GM19328 (cell line): ENCODE results near the gene RAI2.

Experiments used
- ATAC-seq: cut with Tn5 transposase; IDR thresholded peaks from one replicate; pipeline ENCODE4 v1.9.1; 2021; ENCODE audit warnings: mild to moderate bottlenecking, moderate library complexity; ENCODE audit not compliant: unreplicated experiment

RAI2 gene

GRCh38 chrX:17860811-17861488 is at the start of gene RAI2:
Gene RAI2, minus strand, starts transcription at chrX:17861298. Its CDS starts 59,288 bp downstream, at chrX:17802010.
- ATAC-seq, result no peak

DNA sequence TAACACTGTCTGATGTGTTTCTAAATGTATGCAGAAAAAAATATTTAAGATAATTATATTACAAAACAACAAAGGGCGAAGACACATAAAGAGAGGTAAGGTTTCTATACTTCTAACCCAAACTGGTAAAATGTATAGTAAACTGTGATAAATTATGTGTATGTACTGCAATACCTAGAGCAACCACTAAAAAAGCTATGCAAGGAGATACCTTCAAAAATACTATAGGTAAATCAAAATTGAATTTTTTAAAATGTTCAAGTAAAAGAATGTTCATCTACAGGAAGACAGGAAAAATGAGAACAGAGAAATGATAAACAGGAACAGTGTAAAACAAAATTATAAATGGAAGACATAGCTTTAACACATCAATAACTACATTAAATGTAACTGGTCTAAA is 27.3 kb upstream of the RAI2 start:
- ATAC-seq, result no peak

- no peak for ATAC-seq
Observed at GRCh38 chrX:17882680-17883079, 21.6 kb upstream of the RAI2 start.

DNA sequence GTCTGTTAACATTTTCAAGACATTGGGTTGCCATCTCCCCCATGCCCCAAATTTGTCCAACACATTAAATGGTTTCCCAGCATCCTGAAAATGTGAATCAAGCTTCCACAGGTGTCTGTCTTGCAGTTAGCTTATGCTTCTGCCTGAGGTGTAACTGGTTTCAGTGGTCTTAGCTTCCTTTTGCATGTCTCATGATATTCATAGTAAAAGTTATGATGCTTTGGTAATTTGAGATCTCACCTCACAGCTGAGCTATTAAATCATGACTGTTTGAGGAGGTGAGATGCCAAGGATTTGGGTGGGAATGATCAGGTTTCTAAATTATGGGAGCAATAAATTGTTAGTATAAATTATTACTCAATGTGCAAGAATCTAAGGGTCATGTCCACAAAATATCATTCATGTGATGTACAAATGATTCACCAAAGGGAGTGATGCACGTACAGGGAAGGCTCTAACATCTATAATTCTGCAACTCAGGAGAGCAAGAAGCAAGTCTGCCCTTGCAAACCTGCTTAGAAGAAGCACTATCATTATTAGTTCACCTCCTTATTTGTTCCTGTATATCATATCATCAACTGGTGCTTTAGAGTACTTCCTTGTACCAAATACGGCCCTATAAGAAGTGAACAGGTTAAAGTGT is 17.1 kb upstream of the RAI2 start:
- no peak for ATAC-seq

DNA sequence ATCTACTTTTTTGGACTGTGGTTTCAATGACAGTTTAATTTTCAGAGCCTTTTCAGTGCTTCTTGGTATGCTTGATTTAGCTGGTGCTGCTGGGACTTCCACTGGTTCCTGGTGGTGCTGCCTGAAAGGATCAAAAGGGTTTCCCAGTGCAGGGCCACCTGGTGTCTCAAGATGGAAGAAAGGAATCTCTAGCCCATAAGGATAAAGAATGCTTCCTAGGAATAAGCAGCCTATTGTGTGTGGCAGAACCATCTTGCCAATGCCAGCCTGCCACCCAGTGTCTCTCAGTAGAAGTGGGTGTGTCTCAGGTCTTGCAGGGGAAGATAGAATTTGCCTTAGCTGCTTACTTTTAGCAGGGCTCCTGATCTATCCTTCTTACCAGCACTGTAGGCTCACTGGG is 15.0 kb upstream of the RAI2 start:
- ATAC-seq, result no peak

- ATAC-seq, result no peak
Observed at GRCh38 chrX:17869580-17869979, 8.5 kb upstream of the RAI2 start.

GRCh38 chrX:17861489-17862011 is 452 bp upstream of the RAI2 start:
- ATAC-seq, result no peak

- no peak for ATAC-seq
Observed at GRCh38 chrX:17860179-17860780, 818 bp downstream of the RAI2 start.

DNA sequence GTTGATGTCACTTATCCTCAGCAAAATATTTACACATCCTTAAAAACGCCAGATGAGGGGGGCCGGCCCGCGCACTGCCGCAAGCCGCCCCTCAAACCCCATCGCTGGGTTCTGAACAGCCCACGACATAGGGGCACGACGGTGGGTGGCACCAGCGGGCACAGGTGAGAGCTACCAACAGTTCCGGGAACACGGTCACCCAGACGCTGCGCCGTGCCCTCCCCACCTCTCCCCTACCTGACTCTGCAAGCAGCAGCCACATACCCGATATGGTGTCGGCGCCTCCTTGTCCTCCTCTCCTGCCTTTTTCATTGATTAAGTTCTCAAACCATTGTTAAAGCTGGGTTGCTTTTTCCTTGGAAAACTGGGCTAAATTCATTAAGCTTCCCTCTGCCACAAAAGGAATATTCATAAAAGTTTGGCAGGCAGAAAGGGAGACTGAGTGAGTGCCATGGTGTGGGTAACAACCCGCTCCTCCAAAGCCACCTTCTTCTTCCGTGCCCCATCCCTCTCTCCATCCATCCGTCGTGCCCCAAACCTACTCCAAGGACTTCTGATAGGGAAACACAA is 1.4 kb downstream of the RAI2 start:
- ATAC-seq, result no peak

GRCh38 chrX:17854531-17854930 is 6.6 kb downstream of the RAI2 start:
- no peak for ATAC-seq

GRCh38 chrX:17854069-17854468 is 7.0 kb downstream of the RAI2 start:
- no peak for ATAC-seq

DNA sequence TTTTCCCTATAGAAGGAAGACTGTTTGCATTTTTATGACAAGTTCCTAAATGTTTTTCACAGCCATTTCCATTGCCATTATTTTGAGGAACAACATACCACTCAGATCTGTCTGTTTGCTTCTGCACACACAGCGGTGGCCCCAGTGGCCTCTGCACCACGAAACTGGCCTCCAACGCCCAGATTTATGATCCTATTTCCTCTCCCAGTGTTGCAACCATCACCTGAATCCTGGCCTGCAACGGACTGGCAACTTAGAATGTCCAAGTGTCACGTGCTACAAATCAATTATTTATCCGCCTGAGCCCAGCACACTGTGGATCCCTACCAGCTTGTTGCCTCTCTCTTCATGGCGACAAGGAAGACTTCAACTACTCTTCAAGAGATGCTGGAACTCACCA is 9.2 kb downstream of the RAI2 start:
- ATAC-seq, result no peak

GRCh38 chrX:17848545-17849265 is 12.4 kb downstream of the RAI2 start:
- no peak for ATAC-seq

DNA sequence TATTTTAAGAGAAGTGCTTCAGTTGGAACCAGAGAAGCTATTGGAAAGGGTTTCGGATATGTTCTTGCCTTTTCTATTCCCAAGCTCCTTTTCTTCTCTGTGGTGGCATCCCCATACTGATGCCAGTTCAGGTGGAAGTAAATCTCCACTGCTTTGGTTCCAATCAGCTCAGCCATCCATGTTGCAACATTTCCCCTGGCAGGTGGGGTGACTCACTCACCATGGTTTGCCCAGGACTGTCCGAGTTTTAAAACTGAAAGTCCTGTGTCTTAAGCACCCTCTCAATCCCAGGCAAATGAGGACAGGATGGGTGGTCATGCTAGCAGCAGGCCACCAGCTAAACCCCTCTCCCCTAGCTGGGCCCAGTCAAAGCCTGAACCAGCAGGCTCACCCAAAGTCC is 15.1 kb downstream of the RAI2 start:
- no peak for ATAC-seq

GRCh38 chrX:17844236-17844635 is 16.9 kb downstream of the RAI2 start:
- ATAC-seq, result no peak

- no peak for ATAC-seq
Observed at GRCh38 chrX:17842769-17843525, 18.2 kb downstream of the RAI2 start.

DNA sequence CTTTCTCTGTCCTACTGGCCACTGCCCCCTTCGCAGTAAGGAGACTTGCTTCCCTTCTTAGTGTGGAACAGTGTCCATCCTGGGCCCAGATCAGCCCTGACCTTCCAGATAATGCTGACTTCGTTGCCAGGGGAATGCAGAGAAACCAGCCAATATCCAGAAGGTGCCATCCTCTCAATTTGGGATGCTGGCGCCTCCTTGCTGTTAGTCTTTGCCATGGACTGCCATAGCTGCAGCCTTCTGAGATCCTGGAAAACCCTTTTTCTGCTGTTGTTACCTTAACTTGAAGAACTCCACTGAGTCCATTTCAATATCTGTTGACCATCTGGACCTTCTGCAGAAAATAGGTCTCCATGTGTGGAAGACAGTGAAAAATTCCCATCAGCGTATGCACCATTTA is 21.8 kb downstream of the RAI2 start:
- no peak for ATAC-seq

GRCh38 chrX:17836830-17837229 is 24.3 kb downstream of the RAI2 start:
- ATAC-seq, result no peak

- ATAC-seq, result no peak
Observed at GRCh38 chrX:17833954-17834353, 27.1 kb downstream of the RAI2 start.

GRCh38 chrX:17831255-17831654 is 29.8 kb downstream of the RAI2 start:
- no peak for ATAC-seq
